Testis (tissue), 5 donors: Measurements from ENCODE around the gene FAM237B. TPM values are rescaled to one million over a fixed set of nuclear protein-coding genes. Genes with fewer than 3 reads are reported as not detected.
A peak's percentile ranks its signal among the peaks of the same experiment; 100 is the strongest.
"Not testable (repeated sequence)": the region's sequence is repeated elsewhere in the genome, so short reads cannot be mapped to it uniquely, and the experiment has no call there.

ENCODE experiments used
- DNase-seq: peaks from one replicate; pipeline ENCODE4 v3.0.0-alpha.2; 2019
- H3K27ac ChIP-seq, 2 donors: fragments of 200-600 bp; sonication (generic); one replicate each; pipeline ENCODE4 v1.5.1; 2019
- H3K27me3 ChIP-seq: fragments of 200-600 bp; sonication (generic); one replicate; pipeline ENCODE4 v1.5.1; 2019
- H3K36me3 ChIP-seq: fragments of 200-600 bp; sonication (generic); one replicate; pipeline ENCODE4 v1.5.1; 2017; ENCODE audit warnings: low read depth; ENCODE audit errors: missing control alignments
- H3K4me1 ChIP-seq: fragments of 200-600 bp; sonication (generic); one replicate; pipeline ENCODE4 v1.5.1; 2019
- H3K4me3 ChIP-seq, 2 donors: fragments of 200-600 bp; sonication (generic); one replicate each; pipeline ENCODE4 v1.5.1; 2017 to 2019
- H3K9me3 ChIP-seq: fragments of 200-600 bp; sonication (generic); one replicate; pipeline ENCODE4 v1.5.1; 2017
- CTCF ChIP-seq, 3 experiments: fragments of 450-650 bp in 2 of 3; fragments of 200-600 bp in 1 of 3; sonication (generic) in 1 of 3; IDR thresholded peaks; one replicate each; pipeline ENCODE4 v1.5.1; 2016 to 2019; ENCODE audit warnings: antibody characterized with exemption in 3 of 3, mild to moderate bottlenecking in 2 of 3, moderate library complexity in 1 of 3
- POLR2A ChIP-seq: fragments of 450-650 bp; IDR thresholded peaks from one replicate; pipeline ENCODE4 v1.6.1; 2017; ENCODE audit warnings: antibody characterized with exemption, mild to moderate bottlenecking, moderate library complexity
- WGBS, 2 donors: methylation state at CpG; one replicate each; pipeline ENCODE4 v1.1.5; 2018; 5-methylcytosine and 5-hydroxymethylcytosine counted together
- intact Hi-C: fragments of 100-400 bp; cut with DNase I; formaldehyde crosslinking; loops from one replicate; pipeline ENCODE4 v1.15.1; 2023; ENCODE audit warnings: low total_unique reads
- long read RNA-seq, 2 donors: transcript quantifications; one replicate each; lab custom pipeline, GENCODE V29; 2026
- polyA plus RNA-seq: library from polyadenylated mRNA; stranded (reverse); fragments of 350-450 nt; fragmentation: Illumina TruSeq; extraction: RNeasy Lipid Tissue Mini Kit (QIAGEN cat#74804); gene quantifications from one replicate; pipeline ENCODE4 v1.2.3, GENCODE V29; 2014; ENCODE audit warnings: low read depth, low replicate concordance; ENCODE audit not compliant: insufficient read depth
- total RNA-seq, 2 donors: library from RNA; depleted of rRNA; stranded (reverse); fragments of >200 nt; gene quantifications; one replicate each; pipeline ENCODE4 v1.2.3, GENCODE V29; 2016

The FAM237B gene
- total RNA-seq, result not detected
- polyA plus RNA-seq, result 0.17 TPM
- long read RNA-seq, donor 1, result 0 reads
- long read RNA-seq, donor 2, result 0 reads

- Histone ChIP-seq H3K4me3 (peak within 1 kb of the TSS; percentile 7 to 9), H3K4me1 (no peaks in the 10 kb centered on the region), H3K27ac (no peak within 1 kb of the TSS), H3K9me3 (no peaks in the 10 kb centered on the region), H3K27me3 (no peaks in the 10 kb centered on the region), H3K36me3 (no peaks in the 10 kb centered on the region)
- no peak for DNase-seq
- intact Hi-C loops, result no loop called here
- WGBS, 2 donors, result 2 to 3% methylated on average over 23 to 41 of the region's 62 CpGs
- no peak for TF ChIP-seq CTCF (IDR thresholded peaks at IDR 0.05)
- no peak for TF ChIP-seq POLR2A
Observed at GRCh38 chr7:90320801-90321494, at the start of gene FAM237B. Gene FAM237B (minus strand): TSS chr7:90321304. CDS start chr7:90319748, 1,556 bp downstream.

GRCh38 chr7:90351987-90352386 is 30.9 kb upstream of the FAM237B start:
- Histone ChIP-seq H3K9me3 (no peaks in the 10 kb centered on the region), H3K27ac (no peak overlapping the region), H3K36me3 (no peaks in the 10 kb centered on the region), H3K27me3 (no peaks in the 10 kb centered on the region), H3K4me3 (no peak overlapping the region), H3K4me1 (peaks cover 4% of the 10 kb centered on the region)
- no peak for TF ChIP-seq POLR2A
- no peak for DNase-seq
- intact Hi-C loops, result no loop called here

- intact Hi-C loops, DNase-seq, H3K9me3 ChIP-seq, H3K27me3 ChIP-seq, H3K4me1 ChIP-seq, H3K4me3 ChIP-seq, H3K27ac ChIP-seq, H3K36me3 ChIP-seq: not testable (repeated sequence)
- 88 to 89% methylated on average over 3 of the region's 3 CpGs for WGBS, 2 donors
Observed at GRCh38 chr7:90350032-90350431, 28.9 kb upstream of the FAM237B start.

- Histone ChIP-seq H3K4me1 (peaks cover 4% of the 10 kb centered on the region), H3K36me3 (no peaks in the 10 kb centered on the region), H3K27me3 (no peaks in the 10 kb centered on the region), H3K4me3 (no peak overlapping the region), H3K9me3 (no peaks in the 10 kb centered on the region), H3K27ac (no peak overlapping the region)
- no peak for TF ChIP-seq CTCF (IDR thresholded peaks at IDR 0.05)
- no peak for TF ChIP-seq POLR2A
- intact Hi-C loops, result no loop called here
- no peak for DNase-seq
- WGBS, 2 donors, result 85 to 86% methylated on average over 4 of the region's 4 CpGs
Observed at GRCh38 chr7:90349305-90349704, 28.2 kb upstream of the FAM237B start.

GRCh38 chr7:90347759-90348158 is 26.7 kb upstream of the FAM237B start:
- WGBS, 2 donors, result 55 to 57% methylated on average over 4 of the region's 4 CpGs
- intact Hi-C loops, result no loop called here
- DNase-seq, result no peak
- Histone ChIP-seq H3K27ac (no peak overlapping the region), H3K4me3 (no peak overlapping the region), H3K4me1 (peaks cover 4% of the 10 kb centered on the region), H3K27me3 (no peaks in the 10 kb centered on the region), H3K9me3 (no peaks in the 10 kb centered on the region), H3K36me3 (no peaks in the 10 kb centered on the region)
- no peak for TF ChIP-seq POLR2A
- TF ChIP-seq CTCF (IDR thresholded peaks at IDR 0.05), result no peak
